Measurements from ENCODE around the gene HOXA2. TPM values are rescaled to one million over a fixed set of nuclear protein-coding genes. Genes with fewer than 3 reads are reported as not detected.

HOXA2 gene
- total RNA-seq, 2 experiments from 2014 or later: 0.25 to 0.42 TPM

GRCh38 chr7:27096768-27097514, 5.5 kb downstream of the HOXA2 start:
- Histone ChIP-seq H3K4me1 (ENCODE audit: insufficient read depth, low read length, poor library complexity, severe bottlenecking) (peaks cover 29% of the 10 kb centered on the region), H3K36me3 (ENCODE audit: insufficient read depth, low read length) (no peaks in the 10 kb centered on the region), H3K9me3 (ENCODE audit: low read length) (no peaks in the 10 kb centered on the region), H3K9me2 (ENCODE audit: insufficient read depth, low read length) (no peaks in the 10 kb centered on the region), H3K27ac (ENCODE audit: low read depth, low read length, poor library complexity, severe bottlenecking) (peak overlapping the region; percentile 58), H4K20me1 (ENCODE audit: insufficient read depth, low read length) (peaks cover 5% of the 10 kb centered on the region; the same call in 1 of the 2 replicates), H3K4me2 (ENCODE audit: low read length) (peak overlapping the region; percentile 98), H3K4me3 (ENCODE audit: low read depth, low read length, poor library complexity, severe bottlenecking) (peak overlapping the region; percentile 80), H2AFZ (ENCODE audit: low read length) (peak overlapping the region; percentile 66), H3K79me2 (ENCODE audit: insufficient read depth, low read depth, low read length) (no peaks in the 10 kb centered on the region; the same call in 1 of the 2 replicates)
- TF ChIP-seq EZH2phosphoT487 (IDR thresholded peaks at IDR 0.05; ENCODE audit: borderline replicate concordance, low read depth, low read length) (no peak), CTCF (conservative IDR thresholded peaks at IDR 0.05; ENCODE audit: low read length) (no peak)
- POLR2A ChIA-PET: interaction anchor here (0.6 to 1.3 kb wide), 8 partner anchors 13 to 1037 kb away, joined by 3 to 6 read pairs (median 4); no protein-coding TSS in a partner anchor
- peak; percentile 12 for DNase-seq (ENCODE audit: low spot score)
- CTCF ChIA-PET (ENCODE audit: unreplicated experiment): interaction anchor here (0.9 to 1.3 kb wide), 2 partner anchors 9 to 31 kb away, joined by 3 read pairs; no protein-coding TSS in a partner anchor
- intact Hi-C loops (cut with micrococcal nuclease; ENCODE audit: unreplicated experiment): loop anchor here (2.0 kb wide), 2 partner anchors 54 to 232 kb away; partner anchors contain the start of gene SKAP2
- BruUV-seq (replicated peaks): no TSS peak

- CTCF ChIA-PET (ENCODE audit: unreplicated experiment): interaction anchor here (0.9 to 1.3 kb wide), 2 partner anchors 9 to 32 kb away, joined by 3 read pairs; no protein-coding TSS in a partner anchor
- POLR2A ChIA-PET: interaction anchor here (0.6 to 1.3 kb wide), 8 partner anchors 12 to 1038 kb away, joined by 3 to 6 read pairs (median 4); no protein-coding TSS in a partner anchor
- Histone ChIP-seq H3K27ac (ENCODE audit: low read depth, low read length, poor library complexity, severe bottlenecking) (peak within 1 kb of the TSS; percentile 58), H3K9me2 (ENCODE audit: insufficient read depth, low read length) (no peaks in the 10 kb centered on the region), H3K36me3 (ENCODE audit: insufficient read depth, low read length) (no peaks in the 10 kb centered on the region), H2AFZ (ENCODE audit: low read length) (peak within 1 kb of the TSS; percentile 78), H4K20me1 (ENCODE audit: insufficient read depth, low read length) (peaks cover 5% of the 10 kb centered on the region; the same call in 1 of the 2 replicates), H3K4me1 (ENCODE audit: insufficient read depth, low read length, poor library complexity, severe bottlenecking) (peaks cover 31% of the 10 kb centered on the region), H3K9me3 (ENCODE audit: low read length) (no peaks in the 10 kb centered on the region), H3K4me3 (ENCODE audit: low read depth, low read length, poor library complexity, severe bottlenecking) (peak within 1 kb of the TSS; percentile 80), H3K79me2 (ENCODE audit: insufficient read depth, low read depth, low read length) (no peaks in the 10 kb centered on the region; the same call in 1 of the 2 replicates), H3K4me2 (ENCODE audit: low read length) (peak within 1 kb of the TSS; percentile 98)
- BruUV-seq (replicated peaks): no TSS peak
- no peak for TF ChIP-seq EZH2phosphoT487 (IDR thresholded peaks at IDR 0.05; ENCODE audit: borderline replicate concordance, low read depth, low read length)
- TF ChIP-seq CTCF (conservative IDR thresholded peaks at IDR 0.05; ENCODE audit: low read length): peak; percentile 33; the same call in 1 of the 2 replicates
- peak; percentile 94 for DNase-seq (ENCODE audit: low spot score)
- intact Hi-C loops (cut with micrococcal nuclease; ENCODE audit: unreplicated experiment): loop anchor here (2.0 kb wide), 2 partner anchors 55 to 231 kb away; partner anchors contain the start of gene SKAP2
Measured at GRCh38 chr7:27095897-27096767, 6.4 kb downstream of the HOXA2 start, which contains the start of gene HOXA1. TSS of gene HOXA1 (minus strand) at chr7:27096000. CDS start at chr7:27095912, 88 bp downstream.

Measured in OCI-LY7 (cell line).